ENCODE results near the gene KIF2C.

DNA sequence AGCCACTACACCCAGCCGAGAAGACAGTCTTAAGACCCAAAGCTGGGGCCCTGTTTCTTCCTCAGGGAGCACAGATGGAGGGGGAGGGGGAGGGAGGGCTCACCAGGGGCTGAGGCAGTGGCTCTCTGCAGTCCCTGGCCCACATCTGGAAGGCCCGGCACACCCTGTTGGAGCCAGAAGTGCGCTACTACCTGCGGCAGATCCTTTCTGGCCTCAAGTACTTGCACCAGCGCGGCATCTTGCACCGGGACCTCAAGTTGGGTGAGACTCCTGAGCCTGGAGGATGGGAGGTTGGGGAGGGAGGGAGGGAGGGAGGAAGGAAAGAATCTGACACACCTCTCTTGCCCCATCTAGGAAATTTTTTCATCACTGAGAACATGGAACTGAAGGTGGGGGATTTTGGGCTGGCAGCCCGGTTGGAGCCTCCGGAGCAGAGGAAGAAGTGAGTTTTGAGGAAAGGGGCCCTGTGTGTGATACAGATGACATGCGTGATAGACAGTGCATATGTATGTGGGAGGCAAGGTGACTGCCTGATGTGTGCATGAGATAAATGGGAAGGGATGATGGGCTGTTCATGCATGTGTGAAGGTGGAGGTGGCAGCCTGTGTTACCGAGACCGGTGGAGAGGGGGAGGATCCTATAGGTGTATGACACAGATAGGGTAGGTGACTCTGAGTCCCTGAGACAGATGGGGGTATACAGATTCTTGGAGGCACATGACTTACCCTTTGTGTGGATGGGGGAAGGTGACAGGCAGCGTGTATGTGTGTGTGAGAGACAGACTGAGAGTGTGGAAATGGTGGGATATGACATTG lies 62.1 kb downstream of the KIF2C start:
- TF ChIP-seq CTCF (IDR thresholded peaks at IDR 0.05; ENCODE audit: low read length) (no peak), EZH2 (optimal IDR thresholded peaks at IDR 0.05; ENCODE audit: low read depth, low read length) (no peak)

All from MM.1S (cell line).